ENCODE measurements around the gene SASH1. TPM values are rescaled to one million over a fixed set of nuclear protein-coding genes. Genes with fewer than 3 reads are reported as not detected.

SASH1 gene
- total RNA-seq, 1 experiment from 2014 or later: 27.4 TPM

DNA sequence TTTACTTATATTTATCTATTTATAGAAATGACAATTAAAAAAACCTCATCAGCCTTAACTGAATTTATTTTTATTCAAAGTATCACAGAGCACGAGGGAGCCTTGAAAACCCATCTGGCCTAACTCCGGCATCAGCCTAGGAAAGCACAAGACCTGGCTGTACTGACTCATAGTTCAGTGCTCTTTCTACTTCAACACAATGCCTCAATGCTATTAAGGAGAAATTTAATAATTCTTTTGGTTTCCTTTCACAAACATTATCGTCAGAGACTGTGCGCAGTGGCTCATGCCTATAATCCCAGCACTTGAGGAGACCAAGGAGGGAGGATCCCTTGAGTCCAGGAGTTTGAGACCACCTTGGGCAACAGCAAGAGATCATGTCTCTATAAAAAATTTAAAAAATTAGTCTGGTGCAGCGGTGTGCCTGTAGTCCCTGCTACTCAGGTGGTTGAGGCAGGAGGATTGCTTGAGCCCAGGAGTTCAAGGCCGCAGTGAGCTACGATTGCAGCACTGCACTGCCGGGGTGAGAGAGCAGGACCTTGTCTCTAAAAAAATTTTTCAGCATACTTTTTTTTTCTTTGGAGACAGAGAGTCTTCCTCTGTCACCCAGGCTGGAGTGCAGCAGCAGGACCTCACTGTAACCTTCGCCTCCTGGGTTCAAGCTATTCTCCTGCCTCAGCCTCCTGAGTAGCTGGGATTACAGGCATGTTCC, 1.9 kb upstream of the SASH1 start:
- H3K27me3 Mint-ChIP-seq (ENCODE audit: low read depth): no peaks in the 10 kb centered on the region; the same call in 1 of the 2 replicates
- H3K4me3 Mint-ChIP-seq: no peak overlapping the region
- no peak overlapping the region for H3K27ac Mint-ChIP-seq
- DNase-seq (ENCODE audit: low spot score) (no peak), ATAC-seq (no peak)
- CTCF ChIA-PET: interaction anchor here (1.2 kb wide), 1 partner anchor 161 kb away, joined by 3 read pairs; no protein-coding TSS in a partner anchor
- no peaks in the 10 kb centered on the region for H3K9me3 Mint-ChIP-seq
- no peaks in the 10 kb centered on the region for H3K36me3 Mint-ChIP-seq
- TF ChIP-seq, protein P1, sequence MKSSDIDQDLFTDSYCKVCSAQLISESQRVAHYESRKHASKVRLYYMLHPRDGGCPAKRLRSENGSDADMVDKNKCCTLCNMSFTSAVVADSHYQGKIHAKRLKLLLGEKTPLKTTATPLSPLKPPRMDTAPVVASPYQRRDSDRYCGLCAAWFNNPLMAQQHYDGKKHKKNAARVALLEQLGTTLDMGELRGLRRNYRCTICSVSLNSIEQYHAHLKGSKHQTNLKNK (CRISPR knock-in tag; IDR thresholded peaks at IDR 0.05): no peak
- TF ChIP-seq RELA (CRISPR knock-in tag; IDR thresholded peaks at IDR 0.05; ENCODE audit: borderline replicate concordance): no peak
- TF ChIP-seq, protein P2, sequence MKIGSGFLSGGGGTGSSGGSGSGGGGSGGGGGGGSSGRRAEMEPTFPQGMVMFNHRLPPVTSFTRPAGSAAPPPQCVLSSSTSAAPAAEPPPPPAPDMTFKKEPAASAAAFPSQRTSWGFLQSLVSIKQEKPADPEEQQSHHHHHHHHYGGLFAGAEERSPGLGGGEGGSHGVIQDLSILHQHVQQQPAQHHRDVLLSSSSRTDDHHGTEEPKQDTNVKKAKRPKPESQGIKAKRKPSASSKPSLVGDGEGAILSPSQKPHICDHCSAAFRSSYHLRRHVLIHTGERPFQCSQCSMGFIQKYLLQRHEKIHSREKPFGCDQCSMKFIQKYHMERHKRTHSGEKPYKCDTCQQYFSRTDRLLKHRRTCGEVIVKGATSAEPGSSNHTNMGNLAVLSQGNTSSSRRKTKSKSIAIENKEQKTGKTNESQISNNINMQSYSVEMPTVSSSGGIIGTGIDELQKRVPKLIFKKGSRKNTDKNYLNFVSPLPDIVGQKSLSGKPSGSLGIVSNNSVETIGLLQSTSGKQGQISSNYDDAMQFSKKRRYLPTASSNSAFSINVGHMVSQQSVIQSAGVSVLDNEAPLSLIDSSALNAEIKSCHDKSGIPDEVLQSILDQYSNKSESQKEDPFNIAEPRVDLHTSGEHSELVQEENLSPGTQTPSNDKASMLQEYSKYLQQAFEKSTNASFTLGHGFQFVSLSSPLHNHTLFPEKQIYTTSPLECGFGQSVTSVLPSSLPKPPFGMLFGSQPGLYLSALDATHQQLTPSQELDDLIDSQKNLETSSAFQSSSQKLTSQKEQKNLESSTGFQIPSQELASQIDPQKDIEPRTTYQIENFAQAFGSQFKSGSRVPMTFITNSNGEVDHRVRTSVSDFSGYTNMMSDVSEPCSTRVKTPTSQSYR (CRISPR knock-in tag; IDR thresholded peaks at IDR 0.05): no peak
- TF ChIP-seq, protein P3, sequence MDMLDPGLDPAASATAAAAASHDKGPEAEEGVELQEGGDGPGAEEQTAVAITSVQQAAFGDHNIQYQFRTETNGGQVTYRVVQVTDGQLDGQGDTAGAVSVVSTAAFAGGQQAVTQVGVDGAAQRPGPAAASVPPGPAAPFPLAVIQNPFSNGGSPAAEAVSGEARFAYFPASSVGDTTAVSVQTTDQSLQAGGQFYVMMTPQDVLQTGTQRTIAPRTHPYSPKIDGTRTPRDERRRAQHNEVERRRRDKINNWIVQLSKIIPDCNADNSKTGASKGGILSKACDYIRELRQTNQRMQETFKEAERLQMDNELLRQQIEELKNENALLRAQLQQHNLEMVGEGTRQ (CRISPR knock-in tag; IDR thresholded peaks at IDR 0.05): no peak
- TF ChIP-seq, protein P4, sequence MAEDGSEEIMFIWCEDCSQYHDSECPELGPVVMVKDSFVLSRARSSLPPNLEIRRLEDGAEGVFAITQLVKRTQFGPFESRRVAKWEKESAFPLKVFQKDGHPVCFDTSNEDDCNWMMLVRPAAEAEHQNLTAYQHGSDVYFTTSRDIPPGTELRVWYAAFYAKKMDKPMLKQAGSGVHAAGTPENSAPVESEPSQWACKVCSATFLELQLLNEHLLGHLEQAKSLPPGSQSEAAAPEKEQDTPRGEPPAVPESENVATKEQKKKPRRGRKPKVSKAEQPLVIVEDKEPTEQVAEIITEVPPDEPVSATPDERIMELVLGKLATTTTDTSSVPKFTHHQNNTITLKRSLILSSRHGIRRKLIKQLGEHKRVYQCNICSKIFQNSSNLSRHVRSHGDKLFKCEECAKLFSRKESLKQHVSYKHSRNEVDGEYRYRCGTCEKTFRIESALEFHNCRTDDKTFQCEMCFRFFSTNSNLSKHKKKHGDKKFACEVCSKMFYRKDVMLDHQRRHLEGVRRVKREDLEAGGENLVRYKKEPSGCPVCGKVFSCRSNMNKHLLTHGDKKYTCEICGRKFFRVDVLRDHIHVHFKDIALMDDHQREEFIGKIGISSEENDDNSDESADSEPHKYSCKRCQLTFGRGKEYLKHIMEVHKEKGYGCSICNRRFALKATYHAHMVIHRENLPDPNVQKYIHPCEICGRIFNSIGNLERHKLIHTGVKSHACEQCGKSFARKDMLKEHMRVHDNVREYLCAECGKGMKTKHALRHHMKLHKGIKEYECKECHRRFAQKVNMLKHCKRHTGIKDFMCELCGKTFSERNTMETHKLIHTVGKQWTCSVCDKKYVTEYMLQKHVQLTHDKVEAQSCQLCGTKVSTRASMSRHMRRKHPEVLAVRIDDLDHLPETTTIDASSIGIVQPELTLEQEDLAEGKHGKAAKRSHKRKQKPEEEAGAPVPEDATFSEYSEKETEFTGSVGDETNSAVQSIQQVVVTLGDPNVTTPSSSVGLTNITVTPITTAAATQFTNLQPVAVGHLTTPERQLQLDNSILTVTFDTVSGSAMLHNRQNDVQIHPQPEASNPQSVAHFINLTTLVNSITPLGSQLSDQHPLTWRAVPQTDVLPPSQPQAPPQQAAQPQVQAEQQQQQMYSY (CRISPR knock-in tag; IDR thresholded peaks at IDR 0.05): no peak
- no peak for TF ChIP-seq RORB (CRISPR knock-in tag; IDR thresholded peaks at IDR 0.05)
- no peak for TF ChIP-seq GRHL2 (CRISPR knock-in tag; IDR thresholded peaks at IDR 0.05; ENCODE audit: insufficient replicate concordance, severe bottlenecking)
- TF ChIP-seq ZNF317 (CRISPR knock-in tag; IDR thresholded peaks at IDR 0.05; ENCODE audit: borderline replicate concordance, low read depth): no peak
- no peak for TF ChIP-seq EMX1 (CRISPR knock-in tag; IDR thresholded peaks at IDR 0.05)
- TF ChIP-seq NR3C1 (CRISPR knock-in tag; conservative IDR thresholded peaks at IDR 0.05; ENCODE audit: low read depth): no peak
- TF ChIP-seq CREB1 (CRISPR knock-in tag; IDR thresholded peaks at IDR 0.05): no peak
- TF ChIP-seq NFE2L1 (CRISPR knock-in tag; IDR thresholded peaks at IDR 0.05): no peak
- POLR2A ChIA-PET: interaction anchor here (0.7 kb wide), 1 partner anchor 91 kb away, joined by 3 read pairs; no protein-coding TSS in a partner anchor
- peaks cover 38% of the 10 kb centered on the region for H3K4me1 Mint-ChIP-seq

DNA sequence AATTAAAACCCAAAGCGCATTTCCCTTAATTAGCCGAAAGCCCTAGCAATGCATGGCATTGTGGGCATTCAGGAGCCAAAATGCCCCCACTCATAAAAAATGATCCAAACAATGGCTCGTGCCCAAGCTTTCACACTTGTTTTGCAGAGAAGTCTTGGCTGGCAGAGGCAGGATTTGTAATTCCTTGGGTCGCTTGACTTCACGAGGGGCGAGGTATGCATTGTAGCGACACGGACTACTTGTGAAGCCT, 613 bp upstream of the SASH1 start:
- CTCF ChIA-PET: interaction anchor here (0.9 kb wide), 1 partner anchor 122 kb away, joined by 4 read pairs; no protein-coding TSS in a partner anchor
- no peaks in the 10 kb centered on the region; the same call in 1 of the 2 replicates for H3K27me3 Mint-ChIP-seq (ENCODE audit: low read depth)
- no peaks in the 10 kb centered on the region for H3K36me3 Mint-ChIP-seq
- H3K4me1 Mint-ChIP-seq: peaks cover 49% of the 10 kb centered on the region
- H3K27ac Mint-ChIP-seq: peak overlapping the region; percentile 100
- DNase-seq (ENCODE audit: low spot score) (no peak), ATAC-seq (no peak)
- no peaks in the 10 kb centered on the region for H3K9me3 Mint-ChIP-seq
- POLR2A ChIA-PET: interaction anchor here (1.0 to 1.5 kb wide), 2 partner anchors 43 to 47 kb away, joined by 4 read pairs; no protein-coding TSS in a partner anchor
- peak overlapping the region; percentile 89 for H3K4me3 Mint-ChIP-seq
- TF ChIP-seq ZNF317 (CRISPR knock-in tag; IDR thresholded peaks at IDR 0.05; ENCODE audit: borderline replicate concordance, low read depth) (no peak), RORB (CRISPR knock-in tag; IDR thresholded peaks at IDR 0.05) (no peak), SP1 (CRISPR knock-in tag; conservative IDR thresholded peaks at IDR 0.05) (no peak), JAZF1 (CRISPR knock-in tag; IDR thresholded peaks at IDR 0.05) (no peak), KAT7 (CRISPR knock-in tag; IDR thresholded peaks at IDR 0.05; ENCODE audit: borderline replicate concordance) (no peak), JUN (CRISPR knock-in tag; IDR thresholded peaks at IDR 0.05) (no peak)
- TF ChIP-seq, protein P5, sequence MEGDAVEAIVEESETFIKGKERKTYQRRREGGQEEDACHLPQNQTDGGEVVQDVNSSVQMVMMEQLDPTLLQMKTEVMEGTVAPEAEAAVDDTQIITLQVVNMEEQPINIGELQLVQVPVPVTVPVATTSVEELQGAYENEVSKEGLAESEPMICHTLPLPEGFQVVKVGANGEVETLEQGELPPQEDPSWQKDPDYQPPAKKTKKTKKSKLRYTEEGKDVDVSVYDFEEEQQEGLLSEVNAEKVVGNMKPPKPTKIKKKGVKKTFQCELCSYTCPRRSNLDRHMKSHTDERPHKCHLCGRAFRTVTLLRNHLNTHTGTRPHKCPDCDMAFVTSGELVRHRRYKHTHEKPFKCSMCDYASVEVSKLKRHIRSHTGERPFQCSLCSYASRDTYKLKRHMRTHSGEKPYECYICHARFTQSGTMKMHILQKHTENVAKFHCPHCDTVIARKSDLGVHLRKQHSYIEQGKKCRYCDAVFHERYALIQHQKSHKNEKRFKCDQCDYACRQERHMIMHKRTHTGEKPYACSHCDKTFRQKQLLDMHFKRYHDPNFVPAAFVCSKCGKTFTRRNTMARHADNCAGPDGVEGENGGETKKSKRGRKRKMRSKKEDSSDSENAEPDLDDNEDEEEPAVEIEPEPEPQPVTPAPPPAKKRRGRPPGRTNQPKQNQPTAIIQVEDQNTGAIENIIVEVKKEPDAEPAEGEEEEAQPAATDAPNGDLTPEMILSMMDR (IDR thresholded peaks at IDR 0.05): no peak
- TF ChIP-seq, protein P6, sequence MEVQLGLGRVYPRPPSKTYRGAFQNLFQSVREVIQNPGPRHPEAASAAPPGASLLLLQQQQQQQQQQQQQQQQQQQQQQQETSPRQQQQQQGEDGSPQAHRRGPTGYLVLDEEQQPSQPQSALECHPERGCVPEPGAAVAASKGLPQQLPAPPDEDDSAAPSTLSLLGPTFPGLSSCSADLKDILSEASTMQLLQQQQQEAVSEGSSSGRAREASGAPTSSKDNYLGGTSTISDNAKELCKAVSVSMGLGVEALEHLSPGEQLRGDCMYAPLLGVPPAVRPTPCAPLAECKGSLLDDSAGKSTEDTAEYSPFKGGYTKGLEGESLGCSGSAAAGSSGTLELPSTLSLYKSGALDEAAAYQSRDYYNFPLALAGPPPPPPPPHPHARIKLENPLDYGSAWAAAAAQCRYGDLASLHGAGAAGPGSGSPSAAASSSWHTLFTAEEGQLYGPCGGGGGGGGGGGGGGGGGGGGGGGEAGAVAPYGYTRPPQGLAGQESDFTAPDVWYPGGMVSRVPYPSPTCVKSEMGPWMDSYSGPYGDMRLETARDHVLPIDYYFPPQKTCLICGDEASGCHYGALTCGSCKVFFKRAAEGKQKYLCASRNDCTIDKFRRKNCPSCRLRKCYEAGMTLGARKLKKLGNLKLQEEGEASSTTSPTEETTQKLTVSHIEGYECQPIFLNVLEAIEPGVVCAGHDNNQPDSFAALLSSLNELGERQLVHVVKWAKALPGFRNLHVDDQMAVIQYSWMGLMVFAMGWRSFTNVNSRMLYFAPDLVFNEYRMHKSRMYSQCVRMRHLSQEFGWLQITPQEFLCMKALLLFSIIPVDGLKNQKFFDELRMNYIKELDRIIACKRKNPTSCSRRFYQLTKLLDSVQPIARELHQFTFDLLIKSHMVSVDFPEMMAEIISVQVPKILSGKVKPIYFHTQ (CRISPR knock-in tag; IDR thresholded peaks at IDR 0.05): no peak
- TF ChIP-seq, protein P7, sequence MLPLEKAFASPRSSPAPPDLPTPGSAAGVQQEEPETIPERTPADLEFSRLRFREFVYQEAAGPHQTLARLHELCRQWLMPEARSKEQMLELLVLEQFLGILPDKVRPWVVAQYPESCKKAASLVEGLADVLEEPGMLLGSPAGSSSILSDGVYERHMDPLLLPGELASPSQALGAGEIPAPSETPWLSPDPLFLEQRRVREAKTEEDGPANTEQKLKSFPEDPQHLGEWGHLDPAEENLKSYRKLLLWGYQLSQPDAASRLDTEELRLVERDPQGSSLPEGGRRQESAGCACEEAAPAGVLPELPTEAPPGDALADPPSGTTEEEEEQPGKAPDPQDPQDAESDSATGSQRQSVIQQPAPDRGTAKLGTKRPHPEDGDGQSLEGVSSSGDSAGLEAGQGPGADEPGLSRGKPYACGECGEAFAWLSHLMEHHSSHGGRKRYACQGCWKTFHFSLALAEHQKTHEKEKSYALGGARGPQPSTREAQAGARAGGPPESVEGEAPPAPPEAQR (CRISPR knock-in tag; IDR thresholded peaks at IDR 0.05): no peak

Data from WTC11 (cell line).